ENCODE measurements around the gene AADACL2.
"Not testable (repeated sequence)": the region's sequence is repeated elsewhere in the genome, so short reads cannot be mapped to it uniquely, and the experiment has no call there.

The AADACL2 gene

GRCh38 chr3:151774235-151774634 lies 40.5 kb downstream of the AADACL2 start:
- TF ChIP-seq POLR2A (IDR thresholded peaks at IDR 0.05; ENCODE audit: low read depth, low read length), result no peak
- DNase-seq (ENCODE audit: insufficient read length, low spot score) (no peak), FAIRE-seq (no peak)

GRCh38 chr3:151774910-151775309 lies 41.2 kb downstream of the AADACL2 start:
- TF ChIP-seq POLR2A (IDR thresholded peaks at IDR 0.05; ENCODE audit: low read depth, low read length), result no peak
- DNase-seq (ENCODE audit: insufficient read length, low spot score) (no peak), FAIRE-seq (no peak)

GRCh38 chr3:151775314-151776258 lies 41.9 kb downstream of the AADACL2 start:
- no peak for FAIRE-seq
- DNase-seq (ENCODE audit: insufficient read length, low spot score), result no peak
- TF ChIP-seq POLR2A (IDR thresholded peaks at IDR 0.05; ENCODE audit: low read depth, low read length), result no peak

- DNase-seq (ENCODE audit: insufficient read length, low spot score), result no peak
- TF ChIP-seq POLR2A (IDR thresholded peaks at IDR 0.05; ENCODE audit: low read depth, low read length), result no peak
- FAIRE-seq, result no peak
Observed at GRCh38 chr3:151776259-151776740, 42.6 kb downstream of the AADACL2 start.

GRCh38 chr3:151777880-151778279 lies 44.2 kb downstream of the AADACL2 start:
- DNase-seq (ENCODE audit: insufficient read length, low spot score), result no peak
- FAIRE-seq, result no peak
- no peak for TF ChIP-seq POLR2A (IDR thresholded peaks at IDR 0.05; ENCODE audit: low read depth, low read length)

- TF ChIP-seq POLR2A (IDR thresholded peaks at IDR 0.05; ENCODE audit: low read depth, low read length), result no peak
- no peak for FAIRE-seq
- DNase-seq (ENCODE audit: insufficient read length, low spot score), result no peak
Observed at GRCh38 chr3:151787626-151788025, 53.9 kb downstream of the AADACL2 start.

- no peak for DNase-seq (ENCODE audit: insufficient read length, low spot score)
- no peak for TF ChIP-seq POLR2A (IDR thresholded peaks at IDR 0.05; ENCODE audit: low read depth, low read length)
- FAIRE-seq, result no peak
Observed at GRCh38 chr3:151788401-151788800, 54.7 kb downstream of the AADACL2 start.

GRCh38 chr3:151789853-151790463 lies 56.2 kb downstream of the AADACL2 start:
- TF ChIP-seq POLR2A (IDR thresholded peaks at IDR 0.05; ENCODE audit: low read depth, low read length), result no peak
- FAIRE-seq (no peak), DNase-seq (ENCODE audit: insufficient read length, low spot score) (no peak)

- FAIRE-seq; DNase-seq (ENCODE audit: insufficient read length, low spot score): not testable (repeated sequence)
Observed at GRCh38 chr3:151790763-151791162, 57.0 kb downstream of the AADACL2 start.

GRCh38 chr3:151792411-151792810 lies 58.7 kb downstream of the AADACL2 start:
- TF ChIP-seq POLR2A (IDR thresholded peaks at IDR 0.05; ENCODE audit: low read depth, low read length), result no peak
- peak; percentile 27 for FAIRE-seq
- no peak for DNase-seq (ENCODE audit: insufficient read length, low spot score)

- TF ChIP-seq POLR2A (IDR thresholded peaks at IDR 0.05; ENCODE audit: low read depth, low read length), result no peak
- FAIRE-seq (no peak), DNase-seq (ENCODE audit: insufficient read length, low spot score) (no peak)
Observed at GRCh38 chr3:151793636-151794035, 59.9 kb downstream of the AADACL2 start.

- no peak for FAIRE-seq
- no peak for DNase-seq (ENCODE audit: insufficient read length, low spot score)
- TF ChIP-seq POLR2A (IDR thresholded peaks at IDR 0.05; ENCODE audit: low read depth, low read length), result no peak
Observed at GRCh38 chr3:151794080-151794479, 60.4 kb downstream of the AADACL2 start.

- DNase-seq (ENCODE audit: insufficient read length, low spot score), result peak; percentile 11
- peak; percentile 93 for FAIRE-seq
- no peak for TF ChIP-seq POLR2A (IDR thresholded peaks at IDR 0.05; ENCODE audit: low read depth, low read length)
Observed at GRCh38 chr3:151795276-151795675, 61.5 kb downstream of the AADACL2 start.

GRCh38 chr3:151796105-151796680 lies 62.5 kb downstream of the AADACL2 start:
- no peak for FAIRE-seq
- DNase-seq (ENCODE audit: insufficient read length, low spot score), result no peak
- TF ChIP-seq POLR2A (IDR thresholded peaks at IDR 0.05; ENCODE audit: low read depth, low read length), result no peak

Measured in H54 (cell line).